Measurements from ENCODE around the gene OFD1.

OFD1 gene

DNA sequence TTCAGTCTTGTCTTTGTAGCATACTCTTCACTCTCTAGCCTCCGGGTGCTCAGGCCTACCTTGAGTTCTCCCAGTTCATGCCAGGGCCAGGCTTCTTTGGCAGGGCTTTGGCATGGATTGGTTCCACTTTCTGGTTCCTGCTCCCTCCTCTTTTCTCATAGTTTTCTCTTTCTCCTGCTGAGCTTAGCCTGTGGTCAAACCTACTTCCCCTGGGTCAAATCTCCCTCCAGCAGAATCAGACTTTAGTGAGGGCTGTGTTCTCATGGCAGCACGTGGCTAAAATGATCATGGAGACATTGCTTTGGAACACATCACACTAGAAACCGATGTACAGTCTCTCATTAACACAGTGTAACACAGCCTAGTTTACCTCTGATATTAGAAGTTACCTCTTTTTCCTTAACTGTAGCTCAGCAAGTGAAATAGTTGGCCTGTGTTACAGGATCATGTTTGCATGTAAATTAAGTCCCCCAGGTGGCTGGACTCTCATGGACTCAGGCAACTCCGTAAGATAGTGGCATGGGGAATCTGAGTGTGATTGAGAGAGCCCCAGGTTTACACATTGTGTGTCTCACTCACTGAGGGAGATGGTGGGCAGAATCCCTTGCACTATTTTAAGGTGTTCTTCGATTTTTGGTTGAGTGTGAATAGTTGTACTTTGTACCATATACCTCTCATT lies 32.3 kb upstream of the OFD1 start:
- no peak for DNase-seq (ENCODE audit: low read depth)
- no peak overlapping the region for H3K4me3 ChIP-seq (ENCODE audit: low read length)
- TF ChIP-seq, protein P1, sequence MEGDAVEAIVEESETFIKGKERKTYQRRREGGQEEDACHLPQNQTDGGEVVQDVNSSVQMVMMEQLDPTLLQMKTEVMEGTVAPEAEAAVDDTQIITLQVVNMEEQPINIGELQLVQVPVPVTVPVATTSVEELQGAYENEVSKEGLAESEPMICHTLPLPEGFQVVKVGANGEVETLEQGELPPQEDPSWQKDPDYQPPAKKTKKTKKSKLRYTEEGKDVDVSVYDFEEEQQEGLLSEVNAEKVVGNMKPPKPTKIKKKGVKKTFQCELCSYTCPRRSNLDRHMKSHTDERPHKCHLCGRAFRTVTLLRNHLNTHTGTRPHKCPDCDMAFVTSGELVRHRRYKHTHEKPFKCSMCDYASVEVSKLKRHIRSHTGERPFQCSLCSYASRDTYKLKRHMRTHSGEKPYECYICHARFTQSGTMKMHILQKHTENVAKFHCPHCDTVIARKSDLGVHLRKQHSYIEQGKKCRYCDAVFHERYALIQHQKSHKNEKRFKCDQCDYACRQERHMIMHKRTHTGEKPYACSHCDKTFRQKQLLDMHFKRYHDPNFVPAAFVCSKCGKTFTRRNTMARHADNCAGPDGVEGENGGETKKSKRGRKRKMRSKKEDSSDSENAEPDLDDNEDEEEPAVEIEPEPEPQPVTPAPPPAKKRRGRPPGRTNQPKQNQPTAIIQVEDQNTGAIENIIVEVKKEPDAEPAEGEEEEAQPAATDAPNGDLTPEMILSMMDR (IDR thresholded peaks at IDR 0.05; ENCODE audit: insufficient read depth, low read depth, low read length, missing control alignments), result no peak

DNA sequence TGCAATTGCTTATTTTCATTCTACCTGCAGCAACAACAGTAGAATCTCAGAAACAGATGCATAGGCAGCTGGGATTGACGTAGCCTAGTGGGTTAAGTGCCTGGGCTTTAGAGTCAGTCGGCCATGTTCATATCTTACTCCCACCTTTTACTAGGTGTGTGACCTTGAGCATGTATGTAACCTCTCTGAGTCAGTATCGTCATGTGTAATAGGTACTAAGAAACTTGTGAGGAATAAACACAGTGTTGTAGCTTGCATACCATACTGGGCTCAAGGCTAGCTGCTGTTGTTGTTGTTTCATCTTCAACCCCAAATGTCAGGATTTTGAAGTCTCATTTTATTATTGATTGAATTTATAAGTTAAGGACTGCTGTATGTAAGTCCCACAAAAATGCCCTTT lies 31.4 kb upstream of the OFD1 start:
- no peak for DNase-seq (ENCODE audit: low read depth)
- H3K4me3 ChIP-seq (ENCODE audit: low read length), result no peak overlapping the region
- TF ChIP-seq, protein P1 (IDR thresholded peaks at IDR 0.05; ENCODE audit: insufficient read depth, low read depth, low read length, missing control alignments), result no peak

DNA sequence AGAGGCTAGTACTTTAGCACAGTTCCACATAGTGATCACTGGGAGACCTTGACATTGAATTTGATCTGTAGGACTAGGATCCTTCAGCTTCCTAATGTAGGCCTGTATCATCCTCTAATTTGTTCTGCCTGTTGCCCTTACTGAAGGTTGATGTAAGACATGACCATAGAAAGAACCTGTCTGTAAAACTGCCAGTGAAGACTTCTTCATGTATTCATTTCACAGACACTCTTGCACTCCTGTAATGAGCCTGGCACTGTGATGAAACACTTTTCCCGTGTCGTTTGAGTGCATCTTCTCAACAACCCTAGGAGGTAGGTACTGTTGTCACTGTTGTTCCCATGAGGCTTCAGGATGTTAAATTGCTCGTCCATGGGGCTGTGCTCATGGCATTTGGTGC lies 31.0 kb upstream of the OFD1 start:
- no peak for DNase-seq (ENCODE audit: low read depth)
- H3K4me3 ChIP-seq (ENCODE audit: low read length), result no peak overlapping the region
- TF ChIP-seq, protein P1 (IDR thresholded peaks at IDR 0.05; ENCODE audit: insufficient read depth, low read depth, low read length, missing control alignments), result no peak

DNA sequence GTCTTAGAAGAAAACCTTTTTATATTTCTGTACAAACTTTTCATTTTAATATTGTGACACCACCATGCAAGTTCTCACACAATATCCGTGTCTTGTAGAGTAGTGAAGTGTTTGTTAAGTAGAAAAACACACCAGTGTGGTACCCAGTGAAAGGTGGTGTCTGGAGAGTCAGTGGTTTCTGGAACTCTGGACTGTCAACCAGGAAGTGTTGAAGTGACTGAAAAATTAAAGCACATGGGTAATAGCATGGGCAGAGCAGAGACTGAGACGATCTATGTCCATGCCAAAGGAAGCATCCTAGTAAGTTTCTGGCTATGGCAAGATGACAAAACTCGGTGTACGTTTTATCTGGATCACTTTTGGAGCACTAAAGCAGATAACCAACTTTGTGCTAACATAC lies 23.4 kb upstream of the OFD1 start:
- no peak for DNase-seq (ENCODE audit: low read depth)
- H3K4me3 ChIP-seq (ENCODE audit: low read length), result no peak overlapping the region
- TF ChIP-seq, protein P1 (IDR thresholded peaks at IDR 0.05; ENCODE audit: insufficient read depth, low read depth, low read length, missing control alignments), result no peak

DNA sequence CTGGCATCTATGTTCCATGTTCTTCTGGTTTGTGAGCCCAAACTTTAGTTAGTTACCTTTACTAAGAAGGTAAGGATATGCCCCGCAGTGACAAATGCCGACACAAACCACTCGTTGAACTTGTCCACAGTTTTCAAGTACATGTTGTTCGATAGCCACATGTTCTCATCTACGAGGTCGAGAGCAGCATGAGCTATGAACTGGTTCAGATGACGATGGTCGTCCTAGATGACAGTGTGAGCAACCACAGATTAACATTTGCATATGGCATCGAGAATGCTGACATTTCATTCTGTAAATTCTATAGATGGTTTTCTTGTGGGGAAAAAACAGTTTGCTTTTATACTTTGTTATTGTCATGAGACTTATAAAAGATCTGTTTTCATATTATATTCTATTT lies 18.1 kb upstream of the OFD1 start:
- no peak for DNase-seq (ENCODE audit: low read depth)
- H3K4me3 ChIP-seq (ENCODE audit: low read length), result no peak overlapping the region
- TF ChIP-seq, protein P1 (IDR thresholded peaks at IDR 0.05; ENCODE audit: insufficient read depth, low read depth, low read length, missing control alignments), result no peak

DNA sequence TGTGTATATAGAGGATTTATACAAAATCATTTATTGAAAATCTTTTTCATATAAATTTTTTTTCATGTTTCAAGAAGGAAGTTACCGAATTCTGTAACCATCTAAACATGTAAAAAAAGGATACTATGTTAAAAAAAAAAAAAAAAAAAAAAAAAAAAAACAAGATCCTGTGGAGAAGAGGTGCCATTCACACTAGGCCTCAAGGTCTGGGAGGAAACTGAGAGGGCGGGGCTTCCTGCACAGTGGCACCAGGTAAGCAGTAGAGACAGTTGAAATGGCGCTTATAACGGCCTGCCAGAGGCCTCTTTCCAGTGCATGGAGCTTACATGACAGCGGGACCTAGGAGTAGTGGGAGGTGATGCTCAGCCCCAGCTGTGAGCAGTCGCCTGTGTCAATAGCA lies 17.6 kb upstream of the OFD1 start:
- no peak for DNase-seq (ENCODE audit: low read depth)
- no peak overlapping the region for H3K4me3 ChIP-seq (ENCODE audit: low read length)
- TF ChIP-seq, protein P1 (IDR thresholded peaks at IDR 0.05; ENCODE audit: insufficient read depth, low read depth, low read length, missing control alignments), result no peak
